Smooth muscle cell of the brain vasculature (primary cell): ENCODE measurements around the gene ZMAT5.

Source experiments
- DNase-seq: peaks from one replicate; pipeline ENCODE4 v3.0.0-alpha.2; 2012; ENCODE audit warnings: low read depth, low spot score

Gene ZMAT5

DNA sequence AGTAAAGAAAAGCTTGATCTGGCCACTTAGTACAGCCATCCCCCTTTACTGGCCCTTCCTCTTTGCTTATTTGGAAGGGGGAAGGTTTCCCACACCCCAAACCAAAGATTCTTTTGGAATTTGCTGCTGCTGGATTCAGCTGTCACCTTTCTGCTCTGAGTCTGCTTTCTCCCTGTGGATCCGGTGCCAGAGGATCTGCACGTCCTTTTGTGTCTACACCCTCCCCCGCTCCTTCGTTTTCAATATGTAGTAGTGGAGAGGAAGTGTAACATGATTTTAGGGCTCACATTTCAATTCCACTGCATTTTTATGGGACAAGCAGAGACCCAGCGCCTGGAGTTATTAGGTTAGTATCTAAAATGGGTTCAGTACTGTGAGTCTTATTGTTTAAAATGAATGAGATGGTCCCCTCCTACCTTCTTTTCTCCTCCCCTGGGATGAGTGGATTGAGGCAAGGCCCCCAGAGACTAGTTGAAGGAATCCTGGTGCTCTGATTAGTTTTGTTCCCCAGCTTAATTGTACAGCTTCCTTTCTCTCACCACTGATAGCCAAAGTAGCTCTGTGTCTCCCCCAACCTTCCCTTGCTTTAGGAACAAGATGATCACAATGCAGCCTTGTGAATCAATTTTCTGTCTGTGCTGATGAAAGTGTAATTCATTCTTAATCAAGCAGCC is 77.5 kb downstream of the ZMAT5 start:
- no peak for DNase-seq

DNA sequence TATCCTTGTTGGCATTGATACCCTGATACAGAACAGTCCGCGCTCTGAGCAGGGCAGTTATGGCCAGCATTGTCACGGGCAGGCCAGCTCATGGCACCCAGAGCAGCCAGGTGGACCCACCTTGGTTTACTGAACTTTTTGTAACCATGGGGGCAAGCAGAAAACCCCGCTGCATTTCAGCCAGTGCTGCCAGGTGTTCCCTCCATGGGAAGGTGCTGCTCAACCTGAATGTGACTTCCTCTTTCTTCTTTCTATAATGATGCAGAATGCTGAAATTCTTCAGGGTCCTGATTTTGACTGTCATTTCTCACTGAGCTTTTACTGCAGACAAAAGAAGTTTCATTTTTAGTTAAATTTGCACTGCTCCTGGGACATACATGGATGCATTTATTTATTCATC is 82.6 kb downstream of the ZMAT5 start:
- no peak for DNase-seq

DNA sequence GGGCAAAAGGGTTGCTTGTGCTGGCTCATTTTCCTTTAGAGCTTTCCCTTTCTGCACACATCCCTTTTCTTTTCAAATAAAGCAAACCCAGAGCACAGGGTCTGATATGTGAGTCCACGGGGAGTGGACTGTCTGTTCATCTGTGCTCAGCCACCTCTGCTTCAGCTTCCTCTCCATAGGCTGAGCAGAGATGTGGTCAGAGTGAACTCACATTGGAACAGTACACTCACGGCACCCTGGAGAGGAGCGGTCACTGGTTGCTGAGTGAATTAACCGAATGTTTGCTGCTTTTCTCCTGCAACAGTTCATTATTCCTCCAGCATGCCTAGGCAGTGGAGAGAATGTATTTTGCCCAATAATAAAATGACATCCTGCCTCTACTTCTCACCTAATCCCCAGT is 83.3 kb downstream of the ZMAT5 start:
- DNase-seq = peak; percentile 26
